Erythroblast (primary cell): ENCODE data around the gene PDZRN4.
"Not testable (repeated sequence)": the region's sequence is repeated elsewhere in the genome, so short reads cannot be mapped to it uniquely, and the experiment has no call there.

Experiments
- DNase-seq, 2 experiments: peaks; one replicate each; lab custom pipeline; 2025; lab: John Stamatoyannopoulos, UW
- GATA1 ChIP-seq: IDR thresholded peaks from 2 replicates; pipeline ENCODE4 v1.6.1; 2011; ENCODE audit warnings: low read depth, mild to moderate bottlenecking, control low read depth, low read length, moderate library complexity
- POLR2A ChIP-seq: IDR thresholded peaks from 2 replicates; pipeline ENCODE4 v1.6.1; 2011; ENCODE audit warnings: mild to moderate bottlenecking, low read length

PDZRN4 gene

DNA sequence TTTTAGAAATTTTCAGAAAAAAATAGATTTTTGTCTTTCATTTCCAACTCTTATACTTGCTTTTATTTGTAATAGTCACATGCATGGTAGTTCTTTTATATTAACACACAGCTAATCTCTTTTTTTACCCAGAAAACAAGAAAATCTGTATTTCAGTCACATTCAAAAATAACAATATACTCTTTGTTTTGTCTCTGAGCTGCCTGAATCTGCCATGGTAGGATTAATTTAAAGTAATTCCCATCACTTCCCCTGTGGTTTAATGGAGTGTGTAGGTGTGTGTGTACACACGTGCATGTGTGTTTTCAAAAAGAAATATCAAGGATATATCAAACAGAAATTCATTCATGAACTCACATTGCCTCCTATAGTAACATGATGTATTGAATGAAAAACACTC, 42.6 kb downstream of the PDZRN4 start:
- DNase-seq: no peak
- no peak for TF ChIP-seq GATA1
- TF ChIP-seq POLR2A: no peak

DNA sequence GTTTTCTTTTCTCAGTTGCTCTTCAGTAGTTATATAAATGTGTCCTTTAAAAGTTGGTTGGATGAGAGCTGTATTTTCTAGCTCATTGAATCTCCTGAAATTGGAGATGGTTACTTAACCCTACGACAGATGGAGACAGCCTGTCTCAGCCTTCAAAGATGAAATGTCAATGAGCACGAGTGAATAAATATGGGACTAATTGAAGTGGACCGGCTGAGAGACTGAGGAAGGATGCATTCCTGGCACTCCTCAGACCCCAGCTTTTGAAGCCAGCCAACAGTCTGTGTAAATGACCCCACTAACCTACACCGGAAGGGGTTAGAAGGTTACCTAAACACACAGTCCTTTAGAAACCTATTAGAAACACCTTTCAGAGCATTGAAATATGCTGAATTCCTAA, 46.6 kb downstream of the PDZRN4 start:
- no peak for DNase-seq
- TF ChIP-seq POLR2A: no peak
- TF ChIP-seq GATA1: no peak

DNA sequence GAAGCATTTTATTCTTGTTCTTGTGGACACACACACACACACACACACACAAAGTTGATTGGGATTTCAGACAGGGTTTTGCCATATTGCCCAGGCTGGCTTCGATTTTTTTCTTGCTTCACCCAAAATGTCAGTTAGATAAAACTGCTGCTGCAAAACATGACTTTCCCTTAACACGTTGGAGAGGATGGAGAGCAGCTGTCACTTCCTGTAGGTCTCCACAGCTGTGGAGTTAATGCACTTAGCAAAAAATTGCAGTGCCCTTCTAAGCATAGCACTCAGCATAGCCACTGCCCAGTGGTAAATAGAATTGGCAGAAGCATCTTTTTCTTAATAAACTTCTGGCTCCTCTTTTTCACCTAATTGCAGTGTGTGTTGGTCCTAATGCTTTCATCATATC, 54.5 kb downstream of the PDZRN4 start:
- no peak for DNase-seq
- no peak for TF ChIP-seq POLR2A
- no peak for TF ChIP-seq GATA1

DNA sequence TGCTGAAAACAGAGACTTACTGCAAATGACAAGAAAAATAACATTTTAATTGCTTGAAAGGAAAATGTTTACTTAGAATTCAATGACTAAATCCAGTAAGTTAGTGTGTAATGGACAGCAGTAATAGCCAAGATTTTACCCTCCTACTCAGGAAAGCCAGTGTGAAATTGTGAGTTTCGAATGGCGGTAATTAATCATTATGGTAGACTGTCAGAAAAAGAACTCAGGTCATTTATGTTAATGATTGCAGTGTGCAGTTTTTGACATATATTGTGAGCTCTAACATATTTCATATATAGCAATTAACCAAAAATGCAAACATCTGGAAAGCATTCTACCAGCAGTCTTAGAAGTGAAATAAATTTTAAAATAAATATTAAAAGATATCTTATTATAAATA, 60.3 kb downstream of the PDZRN4 start:
- DNase-seq: no peak
- TF ChIP-seq POLR2A (no peak), GATA1 (no peak)

DNA sequence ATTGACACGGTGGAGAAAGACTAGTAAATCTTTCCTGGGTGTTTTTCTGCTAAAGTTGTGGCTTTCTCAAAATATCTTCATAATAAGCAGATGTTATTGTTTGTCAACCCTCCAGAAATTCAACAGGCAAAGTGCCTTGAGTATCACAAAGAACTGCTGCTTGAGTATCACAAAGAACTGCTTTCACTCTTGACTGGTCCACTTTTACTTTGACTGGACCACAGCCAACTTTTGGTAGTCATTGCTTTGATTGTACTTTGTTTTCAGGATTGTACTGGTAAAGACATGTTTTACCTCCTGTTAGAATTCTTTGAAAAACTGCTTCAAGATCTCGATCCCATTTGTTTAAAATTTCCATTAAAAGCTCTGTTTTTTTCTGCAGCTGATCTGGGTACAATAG, 62.6 kb downstream of the PDZRN4 start:
- no peak for DNase-seq
- no peak for TF ChIP-seq POLR2A
- TF ChIP-seq GATA1: no peak

DNA sequence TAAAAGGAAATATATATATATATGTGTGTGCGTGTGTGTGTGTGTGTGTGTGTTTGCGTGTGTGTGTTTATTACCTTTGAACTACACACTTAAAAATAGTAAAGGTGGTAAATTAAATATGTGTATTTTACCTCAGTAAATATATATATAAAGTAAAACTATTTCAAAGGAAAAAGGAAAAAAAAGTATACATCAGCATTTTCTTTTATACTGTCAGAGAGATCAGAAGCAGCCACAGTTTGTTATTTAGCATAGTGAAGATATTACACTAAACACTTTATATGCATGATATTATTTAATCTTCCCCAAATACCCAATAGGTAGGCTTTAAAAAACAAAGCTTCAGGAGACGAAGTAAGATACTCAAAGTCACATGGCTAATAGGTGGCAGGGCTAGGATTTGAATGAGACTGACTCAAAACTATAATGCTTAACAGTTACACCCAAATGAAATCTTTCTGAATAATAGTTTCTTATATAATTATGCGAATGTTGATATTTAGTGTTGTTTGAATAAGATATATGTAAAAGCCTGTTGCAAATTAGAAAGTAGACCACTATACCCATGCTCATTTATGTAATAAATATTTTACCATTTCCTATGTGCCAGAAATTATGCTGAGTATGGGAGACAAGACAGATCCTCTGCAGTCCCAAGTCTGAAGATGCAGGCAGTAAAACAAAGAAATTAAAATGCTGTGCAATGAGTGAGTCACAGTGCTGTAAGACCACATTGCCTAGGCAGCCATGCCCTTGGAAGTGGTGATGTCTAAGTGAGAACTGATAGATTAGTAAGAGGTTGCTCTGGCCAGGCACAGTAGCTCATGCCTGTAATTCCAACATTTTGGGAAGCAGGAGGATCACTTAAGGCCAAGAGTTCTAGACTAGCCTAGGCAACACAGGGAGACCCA, 66.1 kb downstream of the PDZRN4 start:
- TF ChIP-seq GATA1 (no peak), POLR2A (no peak)
- DNase-seq: no peak

DNA sequence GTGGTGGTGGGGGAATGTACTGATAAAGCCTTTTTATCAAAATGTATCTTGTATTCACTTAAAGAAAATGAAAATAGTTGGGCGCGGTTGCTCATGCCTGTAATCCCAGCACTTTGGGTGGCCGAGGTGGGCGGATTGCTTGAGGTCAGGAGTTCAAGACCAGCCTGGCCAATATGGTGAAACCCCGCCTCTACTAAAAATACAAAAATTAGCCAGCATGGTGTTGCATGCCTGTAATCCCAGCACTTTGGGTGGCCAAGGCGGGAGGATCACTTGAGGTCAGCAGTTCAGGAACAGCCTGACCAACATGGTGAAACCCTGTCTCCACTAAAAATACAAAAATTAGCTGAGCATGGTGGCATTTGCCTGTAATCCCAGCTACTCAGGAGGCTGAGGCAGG, 75.1 kb downstream of the PDZRN4 start:
- DNase-seq: not testable (repeated sequence)

DNA sequence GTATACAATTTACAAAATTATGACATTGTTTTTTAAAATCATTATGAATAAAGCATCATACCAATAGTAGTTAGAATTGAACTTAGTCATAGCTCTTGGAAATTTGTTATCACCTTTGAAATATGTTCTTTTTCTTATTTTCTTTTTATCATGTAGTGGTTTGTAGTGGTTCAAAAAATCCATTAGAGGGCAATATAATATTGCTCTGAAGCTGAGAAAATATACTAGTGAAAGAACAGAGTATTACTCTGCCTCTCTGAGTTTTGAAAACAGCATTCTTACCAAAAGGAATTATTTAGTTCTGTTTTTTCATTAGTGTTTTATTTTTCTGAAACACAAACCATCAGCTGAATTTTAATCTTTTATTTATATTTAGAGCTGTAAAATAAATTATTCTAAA, 76.2 kb downstream of the PDZRN4 start:
- DNase-seq: peak; percentile 2 to 4
- TF ChIP-seq POLR2A (no peak), GATA1 (no peak)

DNA sequence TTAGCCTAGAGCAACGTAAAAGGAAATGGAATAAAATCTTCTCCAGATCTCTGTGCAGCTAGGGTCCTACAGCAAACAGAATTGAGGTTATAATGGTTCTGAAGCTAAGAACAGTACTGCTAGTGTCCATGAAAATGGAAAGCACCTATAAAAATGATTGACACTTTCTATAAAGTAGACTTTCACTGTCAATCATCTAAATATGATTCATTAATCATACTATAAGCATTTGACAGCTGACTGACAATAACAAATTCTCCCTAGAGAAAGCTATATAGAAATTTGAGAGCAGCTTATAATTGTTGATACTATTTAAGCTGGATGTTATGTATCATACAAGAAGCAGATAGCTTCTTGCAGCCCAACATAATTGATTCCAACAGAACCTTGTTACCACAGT, 80.9 kb downstream of the PDZRN4 start:
- DNase-seq: no peak
- no peak for TF ChIP-seq POLR2A
- no peak for TF ChIP-seq GATA1

DNA sequence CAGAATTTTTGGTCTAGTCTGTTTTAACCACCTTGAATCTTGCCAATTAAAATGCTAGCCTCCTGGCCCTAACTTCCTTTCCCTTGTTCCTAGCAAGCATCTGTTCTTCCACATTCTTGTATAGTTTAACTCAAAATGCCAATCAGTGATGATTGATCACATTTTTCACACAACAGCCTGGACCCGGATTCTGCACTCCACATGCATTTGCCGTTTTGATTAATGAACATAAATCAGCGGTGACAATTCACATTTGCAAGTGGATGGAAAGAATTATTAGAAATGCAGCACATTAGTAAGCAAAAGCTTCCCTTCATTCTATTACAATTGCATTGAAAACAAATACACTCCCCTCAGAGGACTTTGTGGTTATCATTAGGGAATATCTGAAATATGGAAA, 83.4 kb downstream of the PDZRN4 start:
- TF ChIP-seq POLR2A: no peak

DNA sequence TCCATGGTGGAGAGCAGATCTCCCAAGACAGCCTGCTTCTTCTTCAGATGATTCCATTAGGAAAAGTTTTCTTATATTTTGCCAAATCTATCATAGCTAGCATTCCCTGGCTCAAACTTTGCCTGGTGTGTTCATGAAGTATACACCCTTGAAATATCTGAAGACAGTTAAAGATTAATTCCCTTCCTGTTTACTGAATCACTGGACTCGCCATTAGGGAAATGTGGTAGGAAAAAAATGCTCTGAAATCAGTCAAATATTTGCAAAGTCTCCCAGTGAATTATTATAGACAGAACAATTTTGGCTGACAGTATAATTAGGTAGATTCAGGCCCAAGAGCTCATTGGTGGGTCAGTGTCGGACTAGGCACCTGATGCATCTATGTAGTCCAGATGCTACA, 86.5 kb downstream of the PDZRN4 start:
- DNase-seq: no peak

More for the DNA sequence above, 83.4 kb downstream of the PDZRN4 start:
- DNase-seq: no peak

DNA sequence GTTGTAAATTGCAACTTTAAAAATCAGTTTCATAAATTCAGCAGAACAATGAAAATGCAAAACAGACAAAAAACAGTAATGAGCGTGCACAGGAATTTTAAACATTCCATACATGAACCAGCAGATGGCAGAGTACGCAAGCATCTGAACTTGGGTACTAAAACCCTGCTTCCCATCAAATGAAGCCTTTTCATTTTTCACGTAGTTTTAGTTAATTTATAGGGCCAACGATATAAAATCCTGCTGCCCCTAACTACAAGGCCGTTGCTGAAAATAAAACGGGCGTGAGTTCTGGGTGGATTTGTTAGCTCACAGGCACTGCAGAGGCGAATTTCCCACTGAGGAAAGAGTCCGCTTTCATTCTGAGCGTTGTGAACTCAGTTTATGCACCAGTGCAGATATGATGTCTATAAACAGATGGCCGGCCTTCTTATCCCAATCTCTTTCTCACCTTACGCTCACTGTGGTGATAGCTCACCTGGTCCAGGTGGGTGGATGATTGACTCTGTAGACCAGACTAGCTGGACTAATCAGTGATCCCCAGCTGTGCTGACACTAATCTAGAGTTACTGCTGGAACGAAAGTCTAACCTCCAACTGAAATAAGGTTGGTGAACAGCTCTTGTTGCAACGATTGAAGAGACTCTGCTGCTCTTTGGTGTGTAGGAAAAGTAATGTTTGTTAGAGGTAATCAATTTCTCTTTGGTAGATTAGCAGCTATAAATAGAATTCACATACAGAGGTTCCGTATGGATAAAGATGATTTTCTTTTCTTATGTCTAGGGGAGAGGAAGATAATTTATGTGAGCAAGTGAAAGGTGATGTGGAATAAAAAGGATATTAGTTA, 89.2 kb downstream of the PDZRN4 start:
- TF ChIP-seq GATA1 (no peak), POLR2A (no peak)
- peak; percentile 39 to 63 for DNase-seq

More for the DNA sequence above, 86.5 kb downstream of the PDZRN4 start:
- TF ChIP-seq GATA1: no peak
- TF ChIP-seq POLR2A: no peak

DNA sequence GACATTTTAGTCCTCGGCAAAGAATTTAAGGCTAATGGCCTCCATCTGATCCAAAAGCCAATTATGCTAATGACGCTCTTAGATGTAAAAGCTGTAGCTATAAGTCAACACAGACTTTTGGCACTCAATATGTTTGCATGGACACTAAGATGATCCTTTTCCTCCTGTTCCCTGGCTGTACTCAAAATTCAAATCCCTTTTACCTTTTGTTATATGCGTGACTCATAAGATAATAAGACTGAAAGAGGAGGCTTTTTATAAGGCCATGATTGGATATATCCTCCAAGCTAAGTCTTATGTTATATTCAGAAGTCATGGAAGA, 89.8 kb downstream of the PDZRN4 start:
- TF ChIP-seq POLR2A: no peak
- TF ChIP-seq GATA1: no peak
- DNase-seq: no peak

DNA sequence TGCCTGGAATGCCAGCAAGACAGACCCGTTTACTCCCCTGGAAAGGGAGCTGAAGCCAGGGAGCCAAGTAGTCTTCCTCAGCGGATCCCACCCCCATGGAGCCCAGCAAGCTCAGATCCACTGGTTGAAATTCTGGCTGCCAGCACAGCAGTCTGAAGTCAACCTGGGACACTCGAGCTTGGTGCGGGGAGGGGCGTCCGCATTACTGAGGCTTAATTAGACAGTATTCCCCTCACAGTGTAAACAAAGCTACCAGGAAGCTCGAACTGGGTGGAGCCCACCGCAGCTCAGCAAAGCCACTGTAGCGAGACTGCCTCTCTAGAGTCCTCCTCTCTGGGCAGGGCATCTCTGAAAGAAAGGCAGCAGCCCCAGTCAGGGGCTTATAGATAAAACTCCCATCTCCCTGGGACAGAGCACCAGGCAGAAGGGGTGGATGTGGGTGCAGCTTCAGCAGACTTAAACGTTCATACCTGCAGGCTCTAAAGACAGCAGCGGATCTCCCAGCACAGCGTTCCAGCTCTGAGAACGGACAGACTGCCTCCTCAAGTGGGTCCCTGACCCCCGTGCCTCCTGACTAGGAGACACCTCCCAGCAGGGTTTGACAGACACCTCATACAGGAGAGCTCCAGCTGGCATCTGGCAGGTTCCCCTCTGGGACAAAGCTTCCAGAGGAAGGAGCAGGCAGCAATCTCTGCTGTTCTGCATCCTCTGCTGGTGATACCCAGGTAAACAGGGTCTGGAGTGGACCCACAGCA, 92.4 kb downstream of the PDZRN4 start:
- not testable (repeated sequence) for DNase-seq

DNA sequence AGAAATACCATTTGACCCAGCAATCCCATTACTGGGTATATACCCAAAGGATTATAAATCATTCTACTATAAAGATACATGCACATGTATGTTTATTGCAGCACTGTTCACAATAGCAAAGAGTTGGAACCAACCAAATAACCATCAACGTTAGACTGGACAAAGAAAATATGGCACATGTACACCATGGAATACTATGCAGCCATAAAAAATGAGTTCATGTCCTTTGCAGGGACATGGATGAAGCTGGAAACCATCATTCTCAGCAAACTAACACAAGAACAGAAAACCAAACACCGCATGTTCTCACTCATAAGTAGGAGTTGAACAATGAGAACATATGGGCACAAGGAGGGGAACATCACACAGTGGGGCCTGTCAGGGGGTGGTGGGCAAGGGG, 97.3 kb downstream of the PDZRN4 start:
- not testable (repeated sequence) for DNase-seq

DNA sequence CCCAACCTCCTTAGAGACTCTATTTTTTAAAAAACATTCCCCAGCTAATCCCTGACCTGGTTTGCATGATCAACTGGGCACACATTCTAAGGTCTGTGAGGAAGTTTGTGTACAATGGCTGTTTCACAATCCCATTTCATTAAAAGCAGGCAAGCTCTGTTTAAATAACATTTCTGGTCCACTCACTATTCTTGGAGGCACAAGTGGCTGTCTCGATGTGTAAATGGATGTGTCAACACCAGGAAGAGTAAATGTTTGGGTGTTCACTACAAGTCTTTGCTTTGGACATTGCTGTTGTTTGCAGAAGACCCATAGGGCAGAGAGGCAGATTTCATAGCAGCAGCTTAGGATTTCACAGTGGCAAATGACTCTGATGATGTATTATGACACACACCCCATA, 98.3 kb downstream of the PDZRN4 start:
- DNase-seq: no peak
- TF ChIP-seq POLR2A (no peak), GATA1 (no peak)
